A673 (cell line): ENCODE results near the gene COG6. TPM values are rescaled to one million over a fixed set of nuclear protein-coding genes. Genes with fewer than 3 reads are reported as not detected.

Experiments
- BruUV-seq: library from RNA; stranded (reverse); fragments of 400-500 nt; replicated peaks from 2 replicates; lab custom pipeline; 2021; lab: Mats Ljungman, UMichigan
- CTCF ChIA-PET: fragments of 300-600 bp; sonication (Branson Sonifier 250); formaldehyde crosslinking; loops from one replicate; lab custom pipeline; 2022; ENCODE audit warnings: antibody characterized with exemption; lab: Charles Lee
- POLR2A ChIA-PET: fragments of 300-600 bp; sonication (Branson Sonifier 250); formaldehyde crosslinking; loops from one replicate; lab custom pipeline; 2022; ENCODE audit warnings: antibody characterized with exemption; ENCODE audit not compliant: low non-redundant PET; lab: Charles Lee
- DNase-seq: peaks from one replicate; pipeline ENCODE4 v3.0.0-alpha.2; 2015; ENCODE audit warnings: low spot score
- H3K27ac ChIP-seq: fragments of 200-600 bp; sonication (generic); 2 replicates; pipeline ENCODE4 v1.5.1; 2016; ENCODE audit warnings: mixed run types, low read depth, mild to moderate bottlenecking, mixed read lengths, antibody characterized with exemption, low read length; ENCODE audit not compliant: poor library complexity, severe bottlenecking
- H3K27me3 ChIP-seq: fragments of 200-600 bp; sonication (generic); replicated peaks from 2 replicates; pipeline ENCODE4 v1.6.1; 2017; ENCODE audit warnings: mixed run types, low read depth, mild to moderate bottlenecking, mixed read lengths, antibody characterized with exemption, low read length; ENCODE audit not compliant: insufficient read depth, poor library complexity
- H3K36me3 ChIP-seq: fragments of 200-600 bp; sonication (generic); 2 replicates; pipeline ENCODE4 v1.6.1; 2016; ENCODE audit warnings: mixed run types, mild to moderate bottlenecking, mixed read lengths, antibody characterized with exemption, low read length; ENCODE audit not compliant: insufficient read depth, poor library complexity, severe bottlenecking
- H3K4me1 ChIP-seq: fragments of 200-600 bp; sonication (generic); 2 replicates; pipeline ENCODE4 v1.6.1; 2017; ENCODE audit warnings: mixed run types, mild to moderate bottlenecking, mixed read lengths, antibody characterized with exemption, low read length; ENCODE audit not compliant: insufficient read depth, poor library complexity, severe bottlenecking
- H3K4me3 ChIP-seq: fragments of 200-600 bp; sonication (generic); 2 replicates; pipeline ENCODE4 v1.5.1; 2016; ENCODE audit warnings: low read depth, mixed run types, mild to moderate bottlenecking, mixed read lengths, low read length; ENCODE audit not compliant: poor library complexity, severe bottlenecking
- H3K9me3 ChIP-seq: fragments of 200-600 bp; sonication (generic); 2 replicates; pipeline ENCODE4 v1.6.1; 2016; ENCODE audit warnings: mixed run types, low read depth, mild to moderate bottlenecking, mixed read lengths, antibody characterized with exemption, low read length; ENCODE audit not compliant: poor library complexity, severe bottlenecking
- EZH2 ChIP-seq: fragments of 200-600 bp; sonication (generic); IDR thresholded peaks from 2 replicates; pipeline ENCODE4 v1.6.1; 2017; ENCODE audit warnings: borderline replicate concordance, low read depth, mild to moderate bottlenecking, mixed read lengths, antibody characterized with exemption, low read length; ENCODE audit not compliant: poor library complexity, severe bottlenecking
- intact Hi-C: fragments of 100-400 bp; cut with micrococcal nuclease; formaldehyde crosslinking; loops from one replicate; pipeline ENCODE4 v1.10.0; 2022; ENCODE audit not compliant: unreplicated experiment
- total RNA-seq: library from RNA; stranded (reverse); gene quantifications from 2 replicates; pipeline ENCODE4 v1.2.3, GENCODE V29; 2021
- TF ChIP-seq, protein P1 (sequence below): fragments of 300-800, 200-600 bp; sonication (generic); conservative IDR thresholded peaks from 2 replicates; pipeline ENCODE4 v1.5.1; 2017; ENCODE audit warnings: low read depth, mild to moderate bottlenecking, antibody characterized with exemption, low read length, moderate library complexity, mixed read lengths

COG6 gene
- total RNA-seq, 1 experiment from 2014 or later, result 33.6 TPM

- Histone ChIP-seq H3K9me3 (no peaks in the 10 kb centered on the region), H3K4me3 (no peak overlapping the region), H3K36me3 (no peaks in the 10 kb centered on the region), H3K27ac (no peak overlapping the region), H3K4me1 (no peaks in the 10 kb centered on the region), H3K27me3 (no peaks in the 10 kb centered on the region)
- TF ChIP-seq, protein P1, sequence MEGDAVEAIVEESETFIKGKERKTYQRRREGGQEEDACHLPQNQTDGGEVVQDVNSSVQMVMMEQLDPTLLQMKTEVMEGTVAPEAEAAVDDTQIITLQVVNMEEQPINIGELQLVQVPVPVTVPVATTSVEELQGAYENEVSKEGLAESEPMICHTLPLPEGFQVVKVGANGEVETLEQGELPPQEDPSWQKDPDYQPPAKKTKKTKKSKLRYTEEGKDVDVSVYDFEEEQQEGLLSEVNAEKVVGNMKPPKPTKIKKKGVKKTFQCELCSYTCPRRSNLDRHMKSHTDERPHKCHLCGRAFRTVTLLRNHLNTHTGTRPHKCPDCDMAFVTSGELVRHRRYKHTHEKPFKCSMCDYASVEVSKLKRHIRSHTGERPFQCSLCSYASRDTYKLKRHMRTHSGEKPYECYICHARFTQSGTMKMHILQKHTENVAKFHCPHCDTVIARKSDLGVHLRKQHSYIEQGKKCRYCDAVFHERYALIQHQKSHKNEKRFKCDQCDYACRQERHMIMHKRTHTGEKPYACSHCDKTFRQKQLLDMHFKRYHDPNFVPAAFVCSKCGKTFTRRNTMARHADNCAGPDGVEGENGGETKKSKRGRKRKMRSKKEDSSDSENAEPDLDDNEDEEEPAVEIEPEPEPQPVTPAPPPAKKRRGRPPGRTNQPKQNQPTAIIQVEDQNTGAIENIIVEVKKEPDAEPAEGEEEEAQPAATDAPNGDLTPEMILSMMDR, result no peak
- TF ChIP-seq EZH2, result no peak
- DNase-seq, result no peak
- POLR2A ChIA-PET, result no interaction called here
- intact Hi-C loops, result no loop called here
- CTCF ChIA-PET, result no interaction called here
- BruUV-seq, result no TSS peak
Measured at GRCh38 chr13:39646122-39646521, 9.3 kb upstream of the COG6 start.

GRCh38 chr13:39655041-39655568, 357 bp upstream of the COG6 start:
- no peak for DNase-seq
- BruUV-seq, result no TSS peak

GRCh38 chr13:39656325-39656677, 839 bp downstream of the COG6 start:
- intact Hi-C loops, result no loop called here
- DNase-seq, result no peak
- H3K36me3 ChIP-seq, result peaks cover 7% of the 10 kb centered on the region
- no TSS peak for BruUV-seq
- peak overlapping the region; percentile 89 for H3K4me3 ChIP-seq
- ChIA-PET POLR2A (no interaction called here), CTCF (interaction anchor here (0.5 kb wide), 1 partner anchor 621 kb away, joined by 3 read pairs; no protein-coding TSS in a partner anchor)
- no peaks in the 10 kb centered on the region for H3K9me3 ChIP-seq
- no peak for TF ChIP-seq EZH2
- TF ChIP-seq, protein P1, result no peak
- H3K27me3 ChIP-seq, result no peaks in the 10 kb centered on the region
- peak overlapping the region; percentile 69 for H3K27ac ChIP-seq
- peaks cover 3% of the 10 kb centered on the region for H3K4me1 ChIP-seq

More at GRCh38 chr13:39655041-39655568, 357 bp upstream of the COG6 start:
- H3K36me3 ChIP-seq, result no peaks in the 10 kb centered on the region
- H3K27ac ChIP-seq, result no peak overlapping the region
- peak overlapping the region; percentile 89 for H3K4me3 ChIP-seq
- CTCF ChIA-PET, result no interaction called here
- intact Hi-C loops, result no loop called here
- POLR2A ChIA-PET, result interaction anchor here (0.5 kb wide), 1 partner anchor 232 kb away, joined by 3 read pairs; no protein-coding TSS in a partner anchor
- no peaks in the 10 kb centered on the region for H3K27me3 ChIP-seq
- H3K4me1 ChIP-seq, result peaks cover 3% of the 10 kb centered on the region
- no peaks in the 10 kb centered on the region for H3K9me3 ChIP-seq
- TF ChIP-seq EZH2, result no peak
- TF ChIP-seq, protein P1, result no peak
